ENCODE data around the gene OGT.
A peak's percentile ranks its signal among the peaks of the same experiment; 100 is the strongest.
"Not testable (repeated sequence)": the region's sequence is repeated elsewhere in the genome, so short reads cannot be mapped to it uniquely, and the experiment has no call there.

The OGT gene

DNA sequence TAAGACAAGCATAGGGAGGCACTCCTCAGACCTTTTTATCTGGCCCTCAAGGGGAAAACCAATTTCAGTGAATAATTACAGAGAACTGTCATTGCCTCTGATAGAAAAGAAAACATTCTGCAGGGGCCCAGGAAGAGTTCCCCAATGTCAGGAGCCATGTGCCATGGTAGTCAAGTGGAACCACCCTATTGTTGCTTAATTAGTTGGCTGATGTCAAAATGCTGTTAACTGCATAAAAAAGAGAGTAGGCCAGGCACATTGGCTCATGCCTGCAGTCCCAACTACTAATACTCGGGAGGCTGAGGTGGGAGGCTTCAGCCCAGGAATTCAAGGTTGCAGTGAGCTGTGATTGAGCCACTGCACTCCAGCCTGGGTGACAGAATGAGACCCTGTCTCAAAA is 28.6 kb upstream of the OGT start:
- DNase-seq (ENCODE audit: low spot score): no peak
- TF ChIP-seq, protein P1, sequence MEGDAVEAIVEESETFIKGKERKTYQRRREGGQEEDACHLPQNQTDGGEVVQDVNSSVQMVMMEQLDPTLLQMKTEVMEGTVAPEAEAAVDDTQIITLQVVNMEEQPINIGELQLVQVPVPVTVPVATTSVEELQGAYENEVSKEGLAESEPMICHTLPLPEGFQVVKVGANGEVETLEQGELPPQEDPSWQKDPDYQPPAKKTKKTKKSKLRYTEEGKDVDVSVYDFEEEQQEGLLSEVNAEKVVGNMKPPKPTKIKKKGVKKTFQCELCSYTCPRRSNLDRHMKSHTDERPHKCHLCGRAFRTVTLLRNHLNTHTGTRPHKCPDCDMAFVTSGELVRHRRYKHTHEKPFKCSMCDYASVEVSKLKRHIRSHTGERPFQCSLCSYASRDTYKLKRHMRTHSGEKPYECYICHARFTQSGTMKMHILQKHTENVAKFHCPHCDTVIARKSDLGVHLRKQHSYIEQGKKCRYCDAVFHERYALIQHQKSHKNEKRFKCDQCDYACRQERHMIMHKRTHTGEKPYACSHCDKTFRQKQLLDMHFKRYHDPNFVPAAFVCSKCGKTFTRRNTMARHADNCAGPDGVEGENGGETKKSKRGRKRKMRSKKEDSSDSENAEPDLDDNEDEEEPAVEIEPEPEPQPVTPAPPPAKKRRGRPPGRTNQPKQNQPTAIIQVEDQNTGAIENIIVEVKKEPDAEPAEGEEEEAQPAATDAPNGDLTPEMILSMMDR (IDR thresholded peaks at IDR 0.05): no peak
- H3K4me3 ChIP-seq: no peak overlapping the region
- H3K27ac ChIP-seq: no peak overlapping the region

DNA sequence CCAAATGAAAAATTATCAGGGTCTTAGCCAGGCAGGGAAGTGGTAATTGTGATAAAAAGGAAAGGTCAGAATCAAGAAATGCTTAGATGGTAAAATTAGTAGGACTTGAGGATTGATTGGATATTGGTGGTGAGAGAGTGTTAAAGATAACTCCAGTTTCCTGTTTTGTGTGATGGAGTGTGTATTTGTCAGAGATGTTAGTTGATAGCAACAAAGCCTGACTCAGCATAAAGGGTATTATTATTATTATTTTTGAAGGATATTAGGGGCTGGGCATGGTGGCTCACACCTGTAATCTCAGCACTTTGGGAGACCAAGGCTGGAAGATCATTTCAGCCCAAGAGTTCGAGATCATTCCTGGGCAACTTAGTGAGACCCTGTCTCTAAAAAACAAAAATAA is 23.6 kb upstream of the OGT start:
- DNase-seq (ENCODE audit: low spot score): no peak
- TF ChIP-seq, protein P1 (IDR thresholded peaks at IDR 0.05): no peak
- no peak overlapping the region for H3K4me3 ChIP-seq
- no peak overlapping the region for H3K27ac ChIP-seq

DNA sequence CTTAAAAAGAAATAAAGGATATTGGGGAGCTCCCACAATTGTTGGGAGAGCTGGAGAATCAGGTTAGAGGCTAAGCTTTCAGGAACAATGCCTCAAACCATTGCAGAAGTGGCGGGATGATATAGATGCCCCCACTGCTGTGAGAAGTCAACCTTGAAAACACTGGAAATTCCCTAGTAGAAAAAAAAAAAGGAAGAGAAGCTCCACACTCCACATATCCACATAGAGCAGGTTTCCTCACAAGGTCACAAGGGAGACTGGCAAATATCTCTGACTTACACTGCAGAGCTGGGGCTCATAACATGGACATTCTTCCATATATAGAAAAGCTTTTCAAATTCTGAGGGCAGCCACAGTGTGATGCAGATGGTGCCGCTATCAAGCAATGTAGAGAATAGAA is 22.7 kb upstream of the OGT start:
- Histone ChIP-seq H3K27ac (no peak overlapping the region), H3K4me3 (no peak overlapping the region)
- DNase-seq (ENCODE audit: low spot score): no peak
- TF ChIP-seq, protein P1 (IDR thresholded peaks at IDR 0.05): no peak

DNA sequence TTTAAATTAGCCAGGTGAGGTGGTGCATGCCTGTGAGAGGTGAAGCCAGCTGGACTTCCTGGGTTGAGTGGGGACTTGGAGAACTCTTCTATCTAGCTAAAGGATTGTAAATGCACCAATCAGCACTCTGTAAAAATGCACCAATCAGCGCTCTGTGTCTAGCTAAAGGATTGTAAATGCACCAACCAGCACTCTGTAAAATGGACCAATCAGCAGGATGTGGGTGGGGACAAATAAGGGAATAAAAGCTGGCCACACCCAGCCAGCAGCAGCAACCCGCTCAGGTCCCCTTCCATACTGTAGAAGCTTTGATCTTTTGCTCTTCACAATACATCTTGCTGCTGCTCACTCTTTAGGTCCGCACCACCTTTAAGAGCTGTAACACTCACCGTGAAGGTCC is 19.2 kb upstream of the OGT start:
- not testable (repeated sequence) for DNase-seq (ENCODE audit: low spot score); H3K4me3 ChIP-seq; H3K27ac ChIP-seq

DNA sequence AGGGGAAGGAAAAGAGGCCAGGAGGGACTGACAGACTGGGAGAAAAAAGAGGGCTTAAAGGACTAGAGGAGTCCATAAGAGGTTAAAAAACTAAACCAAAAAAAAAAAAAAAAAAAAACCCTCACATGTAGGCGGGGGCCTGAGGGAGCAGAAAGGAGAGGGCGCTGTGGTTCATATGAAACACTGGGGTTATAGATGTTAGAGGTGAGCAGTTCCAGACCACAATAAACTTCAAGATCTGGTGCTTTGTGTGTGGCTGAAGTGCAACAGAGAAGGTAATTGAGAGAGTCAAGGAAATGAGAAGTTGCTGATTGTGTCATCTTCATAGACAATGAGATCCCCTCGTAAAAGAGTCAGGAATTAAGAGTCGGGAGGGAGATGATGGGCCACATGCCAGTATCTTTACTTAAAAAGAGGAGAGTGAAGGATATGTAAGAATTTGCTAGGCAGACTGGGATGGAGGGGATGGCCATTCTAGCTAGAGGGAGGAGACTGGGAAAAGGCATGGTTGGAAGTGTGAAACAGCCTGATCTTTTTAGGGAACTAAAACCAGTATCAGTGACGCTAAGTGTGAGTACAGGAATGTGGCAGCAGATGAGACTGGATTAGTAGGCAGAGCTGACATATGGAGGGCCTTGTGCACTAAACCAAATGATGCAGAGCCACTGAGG is 18.4 kb upstream of the OGT start:
- Histone ChIP-seq H3K4me3 (no peak overlapping the region), H3K27ac (peak overlapping the region in 1 of 2 donors; percentile 28)
- no peak for DNase-seq (ENCODE audit: low spot score)
- TF ChIP-seq, protein P1 (IDR thresholded peaks at IDR 0.05): no peak

DNA sequence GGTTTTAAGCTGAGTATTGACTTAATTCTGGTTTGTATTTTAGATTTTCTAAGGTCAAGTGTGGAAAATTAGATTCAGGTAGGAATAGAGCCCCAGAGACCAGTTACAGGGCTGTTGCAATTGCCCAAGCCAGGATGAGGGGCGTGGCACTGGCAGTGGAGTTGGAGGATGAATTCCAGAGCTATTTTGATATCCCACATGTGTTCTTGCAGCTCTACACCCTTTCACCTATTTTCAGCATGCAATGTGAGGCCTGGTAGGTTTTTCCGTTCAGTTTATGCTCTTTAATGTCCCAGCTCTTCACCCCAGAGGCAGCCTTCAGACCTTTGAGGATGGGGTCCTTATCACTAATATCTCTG is 17.9 kb upstream of the OGT start:
- H3K4me3 ChIP-seq: no peak overlapping the region
- no peak for DNase-seq (ENCODE audit: low spot score)
- H3K27ac ChIP-seq: peak overlapping the region in 1 of 2 donors; percentile 28
- TF ChIP-seq, protein P1 (IDR thresholded peaks at IDR 0.05): no peak

DNA sequence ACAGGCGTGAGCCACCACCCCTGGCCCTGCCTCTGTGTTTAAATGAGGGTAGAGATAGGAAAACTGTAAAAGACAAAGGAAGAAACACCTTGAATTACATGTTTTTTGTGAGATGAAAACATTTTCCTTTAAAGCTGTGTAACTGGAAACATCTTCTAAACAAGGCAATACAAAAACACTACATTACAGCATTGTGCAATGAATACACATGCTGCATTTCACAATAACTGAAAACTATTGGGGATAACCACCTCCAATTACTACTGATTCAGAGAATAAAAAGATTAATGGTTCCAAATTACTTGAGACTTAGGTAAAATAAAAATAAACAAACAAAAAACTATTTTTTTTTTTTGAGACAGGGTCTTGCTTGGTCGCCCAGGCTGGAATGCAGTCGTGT is 7.6 kb upstream of the OGT start:
- H3K27ac ChIP-seq: no peak overlapping the region
- no peak for DNase-seq (ENCODE audit: low spot score)
- TF ChIP-seq, protein P1 (IDR thresholded peaks at IDR 0.05): no peak
- H3K4me3 ChIP-seq: no peak overlapping the region
